GM04503 (cell line): ENCODE measurements around the gene KCNK7.

Experiments
- DNase-seq: peaks from one replicate; pipeline ENCODE4 v3.0.0-alpha.2; 2012; ENCODE audit warnings: low read depth

The KCNK7 gene

GRCh38 chr11:65627202-65627601, 31.6 kb upstream of the KCNK7 start:
- no peak for DNase-seq

GRCh38 chr11:65625628-65626342, 30.2 kb upstream of the KCNK7 start:
- DNase-seq: no peak

- DNase-seq: no peak
Observed at GRCh38 chr11:65624931-65625627, 29.5 kb upstream of the KCNK7 start.

- no peak for DNase-seq
Observed at GRCh38 chr11:65623852-65624616, 28.4 kb upstream of the KCNK7 start.

- no peak for DNase-seq
Observed at GRCh38 chr11:65623177-65623576, 27.6 kb upstream of the KCNK7 start.

- DNase-seq: no peak
Observed at GRCh38 chr11:65622011-65622410, 26.4 kb upstream of the KCNK7 start.

- no peak for DNase-seq
Observed at GRCh38 chr11:65621460-65621859, 25.9 kb upstream of the KCNK7 start.

- no peak for DNase-seq
Observed at GRCh38 chr11:65620666-65621065, 25.1 kb upstream of the KCNK7 start.

- DNase-seq: no peak
Observed at GRCh38 chr11:65619281-65619928, 23.8 kb upstream of the KCNK7 start.

- no peak for DNase-seq
Observed at GRCh38 chr11:65618763-65619162, 23.2 kb upstream of the KCNK7 start.

GRCh38 chr11:65617990-65618751, 22.6 kb upstream of the KCNK7 start:
- no peak for DNase-seq

- no peak for DNase-seq
Observed at GRCh38 chr11:65617136-65617850, 21.7 kb upstream of the KCNK7 start.

- no peak for DNase-seq
Observed at GRCh38 chr11:65616575-65617001, 21.0 kb upstream of the KCNK7 start.

GRCh38 chr11:65615950-65616574, 20.5 kb upstream of the KCNK7 start:
- DNase-seq: no peak

- DNase-seq: peak; percentile 99
Observed at GRCh38 chr11:65615229-65615949, 19.8 kb upstream of the KCNK7 start, which contains the start of gene PCNX3. TSS of gene PCNX3 (plus strand) at chr11:65615776. CDS start at chr11:65616312, 536 bp downstream.

- DNase-seq: no peak
Observed at GRCh38 chr11:65613091-65613928, 17.7 kb upstream of the KCNK7 start.

GRCh38 chr11:65612691-65613090, 17.1 kb upstream of the KCNK7 start:
- DNase-seq: no peak

- no peak for DNase-seq
Observed at GRCh38 chr11:65611758-65612603, 16.4 kb upstream of the KCNK7 start.
